NK-92 treated with Interleukin-12 subunit alpha and Interleukin-12 subunit beta, amount 100 ng/mL, for 24 hours (cell line): ENCODE data around the gene ITPR1.

Experiments used
- DNase-seq: peaks from one replicate; lab custom pipeline; 2025; lab: John Stamatoyannopoulos, UW

ITPR1 gene

GRCh38 chr3:4782095-4782494 is 288.9 kb downstream of the ITPR1 start:
- no peak for DNase-seq

- no peak for DNase-seq
These were observed 292.4 kb downstream of the ITPR1 start for GRCh38 chr3:4785551-4785950.

DNA sequence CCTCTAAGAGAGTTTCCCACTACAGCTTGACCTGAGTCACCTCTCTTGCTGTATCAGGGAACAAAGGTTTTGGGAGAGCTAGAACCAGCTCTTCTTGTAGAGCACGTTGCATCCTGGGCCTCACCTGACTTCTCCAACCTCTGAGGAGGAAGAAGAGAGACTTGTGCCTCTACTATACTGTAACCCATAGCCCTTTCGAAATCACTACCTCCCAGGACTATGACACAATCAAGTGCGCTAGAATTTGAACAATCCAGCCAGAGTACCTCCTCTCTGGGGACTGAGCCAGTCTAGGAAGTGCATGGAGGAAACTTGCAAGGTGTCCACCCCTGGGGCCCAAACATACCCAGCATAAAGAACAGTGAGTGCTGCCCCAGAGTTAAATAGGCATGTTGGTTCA is 293.3 kb downstream of the ITPR1 start:
- no peak for DNase-seq

DNA sequence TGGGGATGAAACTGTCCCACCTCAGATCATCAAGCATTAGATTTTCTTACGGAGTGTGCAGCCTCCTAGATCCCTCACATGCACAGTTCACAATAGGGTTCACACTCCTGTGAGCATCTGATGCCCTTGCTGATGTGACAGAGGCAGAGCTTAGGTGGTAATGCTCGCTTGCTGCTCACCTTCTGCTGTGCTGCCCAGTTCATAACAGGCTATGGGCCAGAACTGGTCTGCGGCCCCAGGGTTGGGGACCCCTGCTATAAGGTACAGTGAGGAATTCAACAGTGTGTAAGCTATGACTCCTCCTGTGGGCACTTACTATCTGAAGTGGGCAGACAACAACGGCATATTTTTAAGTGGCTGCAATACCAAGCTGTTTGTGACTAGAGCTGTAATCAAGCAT is 298.2 kb downstream of the ITPR1 start:
- DNase-seq, result no peak

- DNase-seq, result no peak
These were observed 300.2 kb downstream of the ITPR1 start for GRCh38 chr3:4793311-4793710.

GRCh38 chr3:4794331-4794730 is 301.2 kb downstream of the ITPR1 start:
- no peak for DNase-seq

DNA sequence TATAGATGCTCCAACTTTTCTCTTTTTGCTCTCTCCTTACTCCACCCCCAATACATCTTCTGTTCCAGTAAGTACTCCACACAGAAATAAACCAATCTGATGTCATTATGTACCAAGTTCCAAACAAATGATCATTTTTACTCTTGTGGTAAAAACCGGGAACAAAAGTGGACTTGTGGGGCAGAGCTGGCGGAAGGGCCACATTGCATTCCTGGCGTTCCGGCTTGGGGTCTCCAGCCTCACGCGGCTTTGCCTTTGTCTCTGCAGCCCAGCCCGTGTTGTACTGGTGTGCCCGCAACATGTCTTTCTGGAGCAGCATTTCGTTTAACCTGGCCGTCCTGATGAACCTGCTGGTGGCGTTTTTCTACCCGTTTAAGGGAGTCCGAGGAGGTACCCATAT is 301.6 kb downstream of the ITPR1 start:
- no peak for DNase-seq

- DNase-seq, result no peak
These were observed 302.8 kb downstream of the ITPR1 start for GRCh38 chr3:4795905-4796304.

GRCh38 chr3:4797201-4797705 is 304.1 kb downstream of the ITPR1 start:
- DNase-seq, result no peak

DNA sequence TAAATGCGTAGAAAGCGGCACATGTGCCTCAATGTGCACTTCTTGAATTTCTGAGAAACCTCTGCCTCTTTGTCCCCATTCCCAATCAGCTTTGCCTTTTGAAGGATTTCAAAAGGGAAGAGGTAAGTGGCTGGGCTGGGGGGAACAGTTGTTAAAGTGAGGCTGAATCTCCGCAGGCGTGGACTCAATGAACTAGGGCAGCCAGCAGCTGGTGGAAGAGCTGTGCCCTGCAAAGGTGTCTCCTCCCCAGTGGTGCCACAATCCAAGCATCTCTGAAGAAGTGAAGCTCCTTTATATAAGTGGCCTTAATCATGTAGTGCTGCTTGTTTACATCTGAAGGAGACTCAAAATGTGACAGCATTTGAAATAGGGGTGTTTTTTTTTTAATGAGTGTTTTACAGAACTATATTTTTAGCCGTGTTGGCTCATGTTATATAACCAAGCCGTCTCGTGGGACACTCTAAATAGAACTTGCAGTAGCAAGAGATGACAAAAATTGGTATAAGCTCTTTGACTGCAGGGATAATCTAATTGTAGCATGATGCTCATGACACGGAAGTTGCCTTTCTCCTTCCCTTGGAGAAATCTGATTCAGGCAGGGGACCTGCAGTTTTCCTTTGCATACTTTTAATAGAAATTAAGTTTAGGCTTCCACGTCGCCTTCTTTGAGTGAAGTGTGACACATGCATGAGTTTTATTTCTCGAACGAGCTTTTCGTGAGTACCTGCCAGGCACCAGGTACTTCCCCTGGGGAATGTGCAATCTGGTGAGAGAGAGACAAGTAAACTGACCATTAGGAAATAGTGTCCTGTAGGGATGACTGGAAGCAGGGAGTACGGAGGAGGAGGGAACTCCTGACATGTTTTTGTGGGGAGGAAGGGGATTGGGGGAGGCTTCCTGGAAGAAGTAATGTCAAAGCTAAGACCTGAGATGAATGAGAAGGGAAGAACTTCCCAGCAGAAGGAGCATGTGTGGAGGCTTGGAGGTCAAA is 306.4 kb downstream of the ITPR1 start:
- no peak for DNase-seq

DNA sequence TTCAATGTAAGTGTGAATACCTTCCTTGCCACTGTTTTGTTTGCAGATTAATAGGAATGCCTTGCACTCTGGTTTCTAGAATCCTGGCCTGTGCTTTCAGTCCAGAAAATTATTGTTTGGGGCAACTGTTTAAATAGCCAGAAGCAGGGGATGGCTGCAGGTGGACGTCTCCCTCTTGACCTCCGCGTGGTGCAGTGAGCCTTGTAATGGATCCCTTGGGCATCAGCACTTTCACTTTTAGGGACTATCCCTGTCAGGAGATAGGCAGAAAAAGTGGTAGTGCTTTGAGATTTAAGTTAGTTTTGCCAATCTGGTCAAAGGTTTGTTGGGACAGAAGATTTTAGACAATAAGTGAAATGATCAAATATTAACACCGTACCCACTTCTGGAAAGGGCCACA is 307.4 kb downstream of the ITPR1 start:
- DNase-seq, result no peak

DNA sequence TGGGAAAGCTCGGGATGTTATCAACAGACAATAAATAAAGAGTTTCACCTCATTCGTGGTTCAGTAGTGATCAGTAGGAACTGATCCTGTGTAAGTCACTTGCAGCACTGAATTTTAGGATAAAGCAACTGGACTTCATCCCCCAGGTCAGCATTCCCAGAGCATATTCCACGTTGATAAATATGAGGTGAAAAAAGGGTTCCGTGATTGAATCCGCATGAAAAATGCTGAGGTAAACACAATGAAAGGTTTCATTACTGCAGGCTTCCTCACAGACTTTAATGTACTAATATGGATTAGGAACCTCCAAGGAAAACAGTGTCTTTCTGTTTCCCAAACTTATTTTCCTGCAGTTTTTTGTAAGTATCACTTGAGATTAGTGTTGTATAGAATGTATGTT is 308.7 kb downstream of the ITPR1 start:
- DNase-seq, result no peak

DNA sequence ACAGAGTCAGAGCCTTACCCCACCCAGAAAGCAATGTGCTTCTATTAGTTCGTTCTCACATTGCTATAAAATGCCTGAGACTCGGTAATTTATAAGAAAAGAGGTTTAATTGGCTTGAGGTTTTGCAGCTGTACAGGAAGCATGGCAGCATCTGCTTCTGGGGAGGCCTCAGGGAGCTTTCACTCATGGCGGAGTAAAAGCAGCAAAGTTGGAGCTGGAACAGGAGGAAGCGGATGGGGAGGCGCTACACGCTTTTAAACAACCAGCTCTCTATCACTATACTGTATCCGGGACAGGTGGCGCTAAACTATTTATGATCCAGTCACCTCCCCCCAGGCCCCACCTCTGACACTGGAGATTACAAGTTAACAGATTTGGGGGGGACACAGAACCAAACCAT is 309.8 kb downstream of the ITPR1 start:
- no peak for DNase-seq

DNA sequence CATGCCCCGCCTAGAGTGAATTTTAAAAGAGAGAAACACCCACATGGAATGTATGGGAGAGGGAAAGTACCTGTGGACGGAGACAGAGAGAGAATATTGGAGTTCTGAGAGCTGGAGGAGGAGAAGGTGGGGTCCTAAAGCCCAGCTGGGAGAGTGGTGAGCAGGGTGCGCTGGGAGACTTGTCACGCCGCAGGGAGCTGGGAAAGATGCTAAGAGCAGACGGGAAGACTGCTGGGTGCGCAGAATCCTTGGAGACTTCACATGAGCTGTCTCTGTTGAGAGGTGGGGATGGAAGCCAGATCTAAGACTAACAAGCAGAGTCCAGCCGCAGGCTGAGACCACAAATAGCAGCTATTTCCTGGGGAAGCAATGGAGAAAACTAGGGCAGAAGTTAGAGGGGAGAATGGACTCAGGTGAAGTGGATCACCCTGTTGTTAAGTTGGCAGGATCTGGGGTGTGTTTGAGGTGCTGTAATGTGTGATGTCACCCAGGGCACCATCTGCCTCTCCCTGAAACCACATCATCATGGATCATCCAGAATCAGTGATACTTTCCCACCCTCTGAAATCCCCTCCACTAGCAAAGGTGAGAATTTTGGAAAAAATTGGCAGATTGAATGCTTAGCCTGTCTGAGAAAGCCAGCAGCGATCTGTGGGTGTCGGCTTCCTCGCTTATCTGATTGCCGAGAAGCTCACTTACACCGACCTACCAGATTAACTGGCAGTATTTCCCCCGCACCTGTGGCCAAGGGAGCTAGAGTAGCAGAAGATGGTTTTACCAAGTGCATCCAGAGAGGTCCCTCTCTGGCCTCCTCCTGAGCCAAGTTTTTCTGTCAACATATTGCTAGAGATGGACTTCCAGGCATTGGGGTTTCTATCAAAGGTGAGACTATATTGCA is 311.3 kb downstream of the ITPR1 start:
- no peak for DNase-seq

GRCh38 chr3:4805662-4806061 is 312.5 kb downstream of the ITPR1 start:
- DNase-seq, result no peak

GRCh38 chr3:4806535-4807108 is 313.5 kb downstream of the ITPR1 start:
- no peak for DNase-seq

DNA sequence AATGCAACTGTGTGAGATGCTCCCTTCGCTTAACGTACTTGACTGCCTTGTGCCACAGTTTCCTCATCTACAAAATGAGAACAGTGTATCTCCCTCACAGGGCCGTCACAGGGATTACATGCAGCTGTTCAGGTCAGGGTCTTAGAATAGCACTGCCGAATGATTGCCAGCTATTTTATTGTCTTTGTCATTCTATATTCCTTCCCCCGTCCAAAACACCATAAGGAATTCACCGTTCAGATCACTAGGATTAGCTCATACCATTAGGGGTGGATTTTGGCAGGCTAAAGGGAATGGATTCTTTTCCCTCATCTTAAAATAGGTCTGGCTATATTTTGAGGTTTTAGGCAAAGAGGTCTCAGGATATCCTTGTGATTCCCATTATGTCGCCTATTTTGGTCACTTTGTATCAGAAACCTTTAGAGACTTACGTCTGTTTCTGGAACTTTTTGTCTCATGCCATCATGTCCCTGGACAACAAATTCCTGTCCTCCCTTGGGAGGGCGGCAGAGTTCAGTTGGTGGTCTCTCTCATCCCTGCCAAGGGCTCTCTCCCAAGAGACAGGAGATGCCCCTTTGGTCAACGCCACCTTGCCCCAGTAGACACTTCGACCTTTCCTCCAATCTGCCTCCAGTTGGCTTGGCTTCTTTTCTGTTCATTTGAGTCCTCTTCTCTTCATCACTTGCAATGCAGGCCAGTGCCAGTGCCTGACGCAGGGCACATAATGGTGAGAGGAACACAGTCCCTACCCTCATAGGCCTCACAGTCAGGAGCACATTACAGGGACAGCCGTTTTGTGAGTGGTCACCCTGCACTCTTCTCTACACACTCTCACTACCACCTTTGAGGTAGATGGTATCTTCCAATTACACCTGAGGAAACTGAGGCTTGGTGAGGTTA is 314.5 kb downstream of the ITPR1 start:
- no peak for DNase-seq

- no peak for DNase-seq
These were observed 315.5 kb downstream of the ITPR1 start for GRCh38 chr3:4808637-4809036.

GRCh38 chr3:4809922-4810321 is 316.8 kb downstream of the ITPR1 start:
- DNase-seq, result no peak

DNA sequence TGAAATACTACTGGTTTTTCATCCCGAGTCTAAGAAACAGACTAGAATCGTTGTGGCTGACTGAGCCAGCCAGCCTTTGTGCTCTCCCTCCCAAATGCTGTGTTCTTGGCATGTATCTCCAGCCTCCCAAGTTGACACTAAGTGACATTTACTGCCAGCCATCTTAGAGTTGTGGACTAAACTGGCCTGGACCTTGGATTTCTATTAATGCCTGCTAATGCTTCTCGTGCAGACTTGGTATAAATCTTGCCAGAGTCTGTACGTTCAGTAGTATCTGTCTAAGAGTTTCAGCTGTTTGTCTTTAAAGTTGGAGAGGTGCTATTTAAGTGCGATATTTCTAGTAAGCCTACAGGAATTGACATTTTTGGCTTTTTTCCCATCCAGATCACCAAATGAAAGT is 319.4 kb downstream of the ITPR1 start:
- DNase-seq, result no peak

GRCh38 chr3:4813909-4814304 is 320.8 kb downstream of the ITPR1 start:
- no peak for DNase-seq
